SK-N-SH (cell line): ENCODE measurements around the gene MAPK12. TPM values are rescaled to one million over a fixed set of nuclear protein-coding genes. Genes with fewer than 3 reads are reported as not detected.

Experiments
- CTCF ChIA-PET: fragments of 300-600, 350-600 bp; formaldehyde crosslinking; extraction: SDS; loops from one replicate; lab custom pipeline; 2021; lab: Yijun Ruan, JAX
- POLR2A ChIA-PET: fragments of 350-600 bp; sonication (Branson Sonifier 250); formaldehyde crosslinking; extraction: SDS; loops from one replicate; lab custom pipeline; 2020; ENCODE audit warnings: antibody characterized with exemption, inconsistent platforms; lab: Yijun Ruan, JAX
- DNase-seq: peaks from one replicate; pipeline ENCODE4 v3.0.0; 2012
- H2AFZ ChIP-seq: fragments of 200-600 bp; sonication (generic); 2 replicates; pipeline ENCODE4 v1.8.1; 2016; ENCODE audit warnings: antibody characterized with exemption, mild to moderate bottlenecking, low read depth
- H3F3A ChIP-seq: fragments of 200-600 bp; sonication (generic); replicated peaks from 2 replicates; pipeline ENCODE3; 2016; ENCODE audit warnings: antibody characterized with exemption, mild to moderate bottlenecking; ENCODE audit not compliant: insufficient read depth
- H3K27ac ChIP-seq, 2 experiments: fragments of 200-500 bp in 1 of 2; fragments of 200-600 bp in 1 of 2; sonication (Bioruptor generic) in 1 of 2; sonication (generic), shearing (Covaris generic) in 1 of 2; 2 replicates each; pipeline versions ENCODE4 v1.5.1 to v1.6.1; 2014 to 2016; ENCODE audit warnings: low read depth in 2 of 2, inconsistent platforms in 1 of 2, low read length in 1 of 2, mild to moderate bottlenecking in 1 of 2, mixed read lengths in 1 of 2
- H3K27me3 ChIP-seq: fragments of 200-600 bp; sonication (generic), shearing (Covaris generic); 2 replicates; pipeline ENCODE4 v1.6.1; 2016; ENCODE audit warnings: mixed run types; ENCODE audit not compliant: insufficient read depth
- H3K36me3 ChIP-seq, 2 experiments: fragments of 200-500 bp in 1 of 2; fragments of 200-600 bp in 1 of 2; sonication (Bioruptor generic) in 1 of 2; sonication (generic) in 1 of 2; replicated peaks in 1 of 2; 2 replicates each; pipeline versions ENCODE3 to v1.5.1; 2014 to 2016; ENCODE audit warnings: low read length in 1 of 2, mild to moderate bottlenecking in 1 of 2; ENCODE audit not compliant: insufficient read depth in 2 of 2, control insufficient read depth in 1 of 2
- H3K4me1 ChIP-seq, 2 experiments: fragments of 200-500 bp in 1 of 2; fragments of 200-600 bp in 1 of 2; sonication (Bioruptor generic) in 1 of 2; sonication (generic), shearing (Covaris generic) in 1 of 2; 2 replicates each; pipeline versions ENCODE4 v1.5.1 to v1.6.1; 2014 to 2016; ENCODE audit warnings: low read depth in 1 of 2, low read length in 1 of 2, mixed run types in 1 of 2; ENCODE audit not compliant: insufficient read depth in 2 of 2, control insufficient read depth in 1 of 2
- H3K4me2 ChIP-seq: fragments of 200-600 bp; sonication (generic), shearing (Covaris generic); 2 replicates; pipeline ENCODE4 v1.6.1; 2017; ENCODE audit warnings: mixed run types
- H3K4me3 ChIP-seq, 2 experiments: fragments of 200-500 bp in 1 of 2; fragments of 200-600 bp in 1 of 2; sonication (Bioruptor generic) in 1 of 2; sonication (generic), shearing (Covaris generic) in 1 of 2; 2 replicates each; pipeline versions ENCODE4 v1.5.1 to v1.8.1; 2014 to 2016; ENCODE audit warnings: low read depth in 2 of 2, inconsistent platforms in 1 of 2, low read length in 1 of 2, mild to moderate bottlenecking in 1 of 2, mixed read lengths in 1 of 2, moderate library complexity in 1 of 2
- H3K79me2 ChIP-seq: fragments of 200-600 bp; sonication (generic); 2 replicates; pipeline ENCODE4 v1.8.1; 2017; ENCODE audit warnings: mild to moderate bottlenecking; ENCODE audit not compliant: insufficient read depth
- H3K9ac ChIP-seq: fragments of 200-600 bp; sonication (generic); 2 replicates; pipeline ENCODE4 v1.6.1; 2017; ENCODE audit warnings: mixed run types
- H3K9me2 ChIP-seq: fragments of 200-600 bp; sonication (generic); 2 replicates; pipeline ENCODE4 v1.6.1; 2017; ENCODE audit warnings: mixed run types
- H3K9me3 ChIP-seq: fragments of 200-600 bp; sonication (generic); 2 replicates; pipeline ENCODE4 v1.6.1; 2017; ENCODE audit warnings: mixed run types, mild to moderate bottlenecking, moderate library complexity
- H4K20me1 ChIP-seq: fragments of 200-600 bp; sonication (generic); 2 replicates; pipeline ENCODE4 v1.6.1; 2017; ENCODE audit warnings: mild to moderate bottlenecking, mixed run types; ENCODE audit not compliant: insufficient read depth
- ELF1 ChIP-seq: IDR thresholded peaks from 2 replicates; pipeline ENCODE4 v1.4.0; 2012
- FOSL2 ChIP-seq: IDR thresholded peaks from 2 replicates; pipeline ENCODE4 v1.4.0; 2012; ENCODE audit warnings: low read depth, mild to moderate bottlenecking, moderate library complexity, borderline replicate concordance
- FOXJ3 ChIP-seq: sonication (generic); formaldehyde crosslinking; IDR thresholded peaks from 2 replicates; pipeline ENCODE4 v1.5.1; 2020; ENCODE audit warnings: mild to moderate bottlenecking, missing genetic modification reagents
- FOXM1 ChIP-seq: IDR thresholded peaks from 2 replicates; pipeline ENCODE4 v1.4.0; 2012; ENCODE audit warnings: low read depth, mild to moderate bottlenecking
- JUND ChIP-seq: IDR thresholded peaks from 2 replicates; pipeline ENCODE4 v1.4.0; 2012
- MEF2A ChIP-seq: IDR thresholded peaks from 2 replicates; pipeline ENCODE4 v1.4.0; 2012; ENCODE audit warnings: low read depth, borderline replicate concordance
- MXI1 ChIP-seq: IDR thresholded peaks from 2 replicates; pipeline ENCODE4 v1.6.1; 2012; ENCODE audit warnings: mild to moderate bottlenecking, low read depth, low read length, improper control_type of control experiment
- NRF1 ChIP-seq: IDR thresholded peaks from 2 replicates; pipeline ENCODE4 v1.6.1; 2012; ENCODE audit warnings: low read depth, mild to moderate bottlenecking, low read length
- POLR2AphosphoS5 ChIP-seq: IDR thresholded peaks from 2 replicates; pipeline ENCODE4 v1.6.1; 2012; ENCODE audit warnings: low read depth, low read length
- SIN3A ChIP-seq: IDR thresholded peaks from 2 replicates; pipeline ENCODE4 v1.6.1; 2012; ENCODE audit warnings: low read depth, mild to moderate bottlenecking, low read length, moderate library complexity, borderline replicate concordance
- SMC3 ChIP-seq: IDR thresholded peaks from 2 replicates; pipeline ENCODE4 v1.6.1; 2012; ENCODE audit warnings: low read depth, low read length, improper control_type of control experiment
- TCF12 ChIP-seq: IDR thresholded peaks from 2 replicates; pipeline ENCODE4 v1.4.0; 2012
- WGBS: methylation state at CpG from one replicate; pipeline ENCODE4 v1.1.6; 2017; ENCODE audit warnings: low lambda C conversion rate; 5-methylcytosine and 5-hydroxymethylcytosine counted together
- polyA plus RNA-seq, 3 experiments: library from polyadenylated mRNA; depleted of rRNA; stranded (reverse); fragments of >200 nt; gene quantifications; 2 replicates each; pipeline ENCODE4 v1.2.3, GENCODE V29; 2012
- TF ChIP-seq, protein P1 (sequence below): fragments of 150-350 bp; IDR thresholded peaks from 2 replicates; pipeline ENCODE4 v1.6.1; 2016; ENCODE audit warnings: mild to moderate bottlenecking, low read depth, low read length
- TF ChIP-seq, protein P2 (sequence below): IDR thresholded peaks from 2 replicates; pipeline ENCODE4 v1.4.0; 2012; ENCODE audit warnings: low read depth
- TF ChIP-seq, protein P3 (sequence below): IDR thresholded peaks from 2 replicates; pipeline ENCODE4 v1.4.0; 2012; ENCODE audit warnings: low read depth, borderline replicate concordance

MAPK12 gene
- polyA plus RNA-seq, 1 of the 3 experiments (the other 2 are of a cell fraction) = 118 TPM

DNA sequence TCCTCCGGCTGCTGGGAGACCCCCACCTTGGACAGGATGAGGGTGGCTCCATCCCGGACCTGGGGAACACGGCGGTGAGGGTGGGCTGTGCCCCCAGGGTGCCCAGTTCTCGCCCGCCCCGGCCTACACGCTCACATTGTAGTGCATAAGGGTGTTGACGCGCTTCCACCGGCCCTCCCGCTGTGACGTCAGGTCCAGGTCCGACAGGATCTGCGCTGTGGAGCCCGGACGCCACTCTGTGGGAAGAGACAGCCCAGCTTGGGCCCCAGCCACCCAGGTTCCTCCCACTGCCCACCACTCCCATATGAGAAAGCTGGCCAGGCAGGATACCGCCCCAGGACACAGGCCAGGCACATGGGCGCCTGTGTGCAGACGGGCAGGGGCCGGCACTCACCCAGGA is 17.0 kb upstream of the MAPK12 start:
- Histone ChIP-seq H3K4me3 (no peak overlapping the region), H3K4me2 (no peak overlapping the region)
- TF ChIP-seq ELF1 = no peak
- TF ChIP-seq SIN3A = no peak
- TF ChIP-seq, protein P1, sequence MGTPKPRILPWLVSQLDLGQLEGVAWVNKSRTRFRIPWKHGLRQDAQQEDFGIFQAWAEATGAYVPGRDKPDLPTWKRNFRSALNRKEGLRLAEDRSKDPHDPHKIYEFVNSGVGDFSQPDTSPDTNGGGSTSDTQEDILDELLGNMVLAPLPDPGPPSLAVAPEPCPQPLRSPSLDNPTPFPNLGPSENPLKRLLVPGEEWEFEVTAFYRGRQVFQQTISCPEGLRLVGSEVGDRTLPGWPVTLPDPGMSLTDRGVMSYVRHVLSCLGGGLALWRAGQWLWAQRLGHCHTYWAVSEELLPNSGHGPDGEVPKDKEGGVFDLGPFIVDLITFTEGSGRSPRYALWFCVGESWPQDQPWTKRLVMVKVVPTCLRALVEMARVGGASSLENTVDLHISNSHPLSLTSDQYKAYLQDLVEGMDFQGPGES = no peak
- TF ChIP-seq, protein P2, sequence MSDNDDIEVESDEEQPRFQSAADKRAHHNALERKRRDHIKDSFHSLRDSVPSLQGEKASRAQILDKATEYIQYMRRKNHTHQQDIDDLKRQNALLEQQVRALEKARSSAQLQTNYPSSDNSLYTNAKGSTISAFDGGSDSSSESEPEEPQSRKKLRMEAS = no peak
- no peak for TF ChIP-seq TCF12
- TF ChIP-seq FOXJ3 (CRISPR knock-in tag) = no peak
- no peak for TF ChIP-seq MEF2A
- TF ChIP-seq SMC3 = no peak
- no peak for TF ChIP-seq FOSL2
- TF ChIP-seq, all 33 proteins: peak for 0
- Histone ChIP-seq H3K27me3 (no peaks in the 10 kb centered on the region), H3K79me2 (peaks cover 5% of the 10 kb centered on the region; the same call in 1 of the 2 replicates), H3K9me2 (no peaks in the 10 kb centered on the region), H3K27ac (no peak overlapping the region), H3K4me1 (peaks cover 4 to 9% of the 10 kb centered on the region in 2 experiments; a peak in 2 of 4 replicates), H4K20me1 (peaks cover 20% of the 10 kb centered on the region; the same call in 1 of the 2 replicates), H2AFZ (no peak overlapping the region), H3K9me3 (no peaks in the 10 kb centered on the region), H3K9ac (no peak overlapping the region), H3K36me3 (peaks cover 29 to 82% of the 10 kb centered on the region in 2 experiments), H3F3A (peaks cover 26% of the 10 kb centered on the region)
- no peak for DNase-seq
- WGBS = no CpG with 5 or more reads among the region's 21 CpGs
- ChIA-PET POLR2A (no interaction called here), CTCF (interaction anchor here (2.0 kb wide), 1 partner anchor 24 kb away, joined by 5 read pairs; no protein-coding TSS in a partner anchor)

DNA sequence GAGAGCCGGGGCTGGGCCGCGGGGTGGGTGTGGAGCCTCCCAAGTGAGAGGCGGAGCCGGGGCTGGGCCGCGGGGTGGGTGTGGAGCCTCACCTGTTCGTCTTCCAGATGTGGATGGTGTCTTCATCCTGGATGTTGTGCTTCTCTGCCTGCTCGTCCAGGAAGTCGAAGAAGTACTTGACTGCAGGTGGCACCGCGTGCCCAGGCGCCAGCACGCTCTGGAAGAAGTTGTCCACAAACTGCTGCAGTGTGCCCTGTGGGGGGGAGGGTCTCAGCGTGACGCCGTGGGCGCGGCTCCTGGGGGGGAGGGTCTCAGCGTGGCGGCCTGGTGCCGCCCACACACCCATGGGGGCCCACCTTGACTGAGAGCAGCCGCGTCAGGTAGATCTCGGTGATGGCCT is 16.3 kb upstream of the MAPK12 start:
- Histone ChIP-seq H3K4me3 (no peak overlapping the region), H3K4me2 (no peak overlapping the region), H3K9ac (no peak overlapping the region), H3K27ac (no peak overlapping the region), H4K20me1 (peaks cover 22% of the 10 kb centered on the region; the same call in 1 of the 2 replicates), H3K36me3 (peaks cover 27 to 77% of the 10 kb centered on the region in 2 experiments), H2AFZ (no peak overlapping the region), H3K27me3 (no peaks in the 10 kb centered on the region), H3K9me2 (no peaks in the 10 kb centered on the region), H3K79me2 (peaks cover 2% of the 10 kb centered on the region; the same call in 1 of the 2 replicates), H3K4me1 (peaks cover 4 to 6% of the 10 kb centered on the region in 2 experiments; a peak in 2 of 4 replicates), H3K9me3 (no peaks in the 10 kb centered on the region), H3F3A (peaks cover 29% of the 10 kb centered on the region)
- TF ChIP-seq, protein P2 = no peak
- TF ChIP-seq MXI1 (no peak), JUND (no peak), POLR2AphosphoS5 (no peak), FOXM1 (no peak), NRF1 (no peak), FOSL2 (no peak), MEF2A (no peak), TCF12 (no peak)
- TF ChIP-seq, protein P3, sequence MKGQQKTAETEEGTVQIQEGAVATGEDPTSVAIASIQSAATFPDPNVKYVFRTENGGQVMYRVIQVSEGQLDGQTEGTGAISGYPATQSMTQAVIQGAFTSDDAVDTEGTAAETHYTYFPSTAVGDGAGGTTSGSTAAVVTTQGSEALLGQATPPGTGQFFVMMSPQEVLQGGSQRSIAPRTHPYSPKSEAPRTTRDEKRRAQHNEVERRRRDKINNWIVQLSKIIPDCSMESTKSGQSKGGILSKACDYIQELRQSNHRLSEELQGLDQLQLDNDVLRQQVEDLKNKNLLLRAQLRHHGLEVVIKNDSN = no peak
- TF ChIP-seq, protein P1 = no peak
- no peak for DNase-seq
- 87% methylated on average over 10 of the region's 25 CpGs for WGBS
- ChIA-PET CTCF (no interaction called here), POLR2A (no interaction called here)
